B cell (primary cell): ENCODE results near the gene DKC1. TPM values are rescaled to one million over a fixed set of nuclear protein-coding genes. Genes with fewer than 3 reads are reported as not detected.

Source experiments
- ATAC-seq: fragments of 200-7000 bp; cut with Tn5 transposase; one replicate; pipeline ENCODE4 v1.10.0; 2021; ENCODE audit warnings: low read depth, mild to moderate bottlenecking, moderate number of reproducible peaks, moderate library complexity
- CTCF ChIA-PET: fragments of 350-600 bp; sonication (Branson Sonifier 250); formaldehyde crosslinking; loops from one replicate; lab custom pipeline; 2021; ENCODE audit warnings: antibody characterized with exemption, inconsistent platforms; lab: Charles Lee
- POLR2A ChIA-PET: fragments of 350-600 bp; sonication (Branson Sonifier 250); formaldehyde crosslinking; loops from one replicate; lab custom pipeline; 2021; ENCODE audit warnings: antibody characterized with exemption; lab: Charles Lee
- DNase-seq: peaks from one replicate; pipeline ENCODE4 v3.0.0; 2013
- H2AFZ ChIP-seq: 2 replicates; pipeline ENCODE4 v1.6.1; 2012; ENCODE audit warnings: mild to moderate bottlenecking, low read depth, low read length; ENCODE audit not compliant: insufficient read depth, poor library complexity, severe bottlenecking
- H3K27ac ChIP-seq, 2 donors: 1 replicate in 1 of 2; 2 replicates in 1 of 2; pipeline ENCODE4 v1.5.1; 2012 to 2013; ENCODE audit warnings: low read length in 2 of 2, mild to moderate bottlenecking in 2 of 2, moderate library complexity in 1 of 2
- H3K27me3 ChIP-seq, 4 experiments: fragments of 200-600 bp in 1 of 4; sonication (generic) in 1 of 4; replicated peaks in 1 of 4; 1 replicate in 2 of 4; 2 replicates in 2 of 4; pipeline versions ENCODE4 v1.6.1 to v1.7.0; 2013 to 2016; ENCODE audit warnings: low read length in 3 of 4, mild to moderate bottlenecking in 2 of 4, mixed read lengths in 1 of 4, moderate library complexity in 1 of 4; ENCODE audit not compliant: insufficient read depth in 4 of 4, control insufficient read depth in 3 of 4; ENCODE audit errors: control extremely low read depth in 1 of 4
- H3K36me3 ChIP-seq, 2 experiments: replicated peaks in 1 of 2; 1 replicate in 1 of 2; 2 replicates in 1 of 2; pipeline versions ENCODE4 v1.6.1 to v1.7.1; 2013; ENCODE audit warnings: low read length in 1 of 2; ENCODE audit not compliant: insufficient read depth in 2 of 2, control insufficient read depth in 1 of 2; ENCODE audit errors: control extremely low read depth in 1 of 2, extremely low read depth in 1 of 2
- H3K4me1 ChIP-seq, 2 donors: fragments of 200-600 bp in 1 of 2; sonication (generic) in 1 of 2; 1 replicate in 1 of 2; 2 replicates in 1 of 2; pipeline versions ENCODE4 v1.5.1 to v1.6.1; 2013 to 2017; ENCODE audit warnings: low read length in 2 of 2; ENCODE audit not compliant: control insufficient read depth in 2 of 2, insufficient read depth in 2 of 2
- H3K4me2 ChIP-seq: replicated peaks from 2 replicates; pipeline ENCODE3; 2012; ENCODE audit warnings: mild to moderate bottlenecking, low read depth, low read length; ENCODE audit not compliant: poor library complexity, severe bottlenecking
- H3K4me3 ChIP-seq, 5 experiments: fragments of 200-600 bp in 1 of 5; sonication (generic) in 1 of 5; 1 replicate in 3 of 5; 2 replicates in 2 of 5; pipeline versions ENCODE4 v1.5.1 to v1.7.0; 2011 to 2016; ENCODE audit warnings: low read length in 4 of 5, mild to moderate bottlenecking in 4 of 5, low read depth in 2 of 5, control low read depth in 1 of 5, moderate library complexity in 1 of 5; ENCODE audit not compliant: insufficient read depth in 1 of 5; ENCODE audit errors: control extremely low read depth in 1 of 5, extremely low read depth in 1 of 5
- H3K79me2 ChIP-seq: fragments of 200-600 bp; sonication (generic); one replicate; pipeline ENCODE4 v1.6.0; 2016; ENCODE audit warnings: low read length; ENCODE audit not compliant: control insufficient read depth, insufficient read depth
- H3K9ac ChIP-seq: fragments of 200-600 bp; sonication (generic); 2 replicates; pipeline ENCODE4 v1.6.1; 2017; ENCODE audit warnings: mild to moderate bottlenecking, low read length, moderate library complexity
- H3K9me3 ChIP-seq, 3 donors: one replicate each; pipeline versions ENCODE4 v1.6.1 to v1.7.1; 2013; ENCODE audit warnings: low read length in 2 of 3; ENCODE audit not compliant: control insufficient read depth in 2 of 3, insufficient read depth in 1 of 3; ENCODE audit errors: control extremely low read depth in 1 of 3
- H4K20me1 ChIP-seq: 2 replicates; pipeline ENCODE4 v1.6.0; 2012; ENCODE audit warnings: mild to moderate bottlenecking, low read length; ENCODE audit not compliant: insufficient read depth, control insufficient read depth, poor library complexity, severe bottlenecking
- H3K27ac Mint-ChIP-seq: one replicate; pipeline ENCODE4 v1.8.0; 2021; ENCODE audit warnings: mixed read lengths
- H3K27me3 Mint-ChIP-seq: one replicate; pipeline ENCODE4 v1.8.0; 2021; ENCODE audit warnings: mixed read lengths
- H3K4me1 Mint-ChIP-seq: one replicate; pipeline ENCODE4 v1.8.0; 2021; ENCODE audit warnings: mixed read lengths
- H3K4me3 Mint-ChIP-seq: one replicate; pipeline ENCODE4 v1.8.0; 2021; ENCODE audit warnings: mixed read lengths
- H3K9me3 Mint-ChIP-seq: one replicate; pipeline ENCODE4 v1.8.0; 2022; ENCODE audit warnings: mixed read lengths; ENCODE audit not compliant: insufficient read depth
- CTCF ChIP-seq: fragments of 200-600 bp; IDR thresholded peaks from one replicate; pipeline ENCODE4 v1.8.0; 2022; ENCODE audit warnings: antibody characterized with exemption, mild to moderate bottlenecking
- EZH2 ChIP-seq: IDR thresholded peaks from 2 replicates; pipeline ENCODE4 v1.6.1; 2012; ENCODE audit warnings: borderline replicate concordance, low read depth, mild to moderate bottlenecking, moderate library complexity, low read length; ENCODE audit not compliant: insufficient read depth, poor library complexity, severe bottlenecking
- WGBS: methylation state at CpG from one replicate; pipeline ENCODE4 v1.1.5; 2013; ENCODE audit warnings: missing lambda C conversion rate; ENCODE audit not compliant: insufficient coverage; 5-methylcytosine and 5-hydroxymethylcytosine counted together
- intact Hi-C: fragments of 100-400 bp; cut with micrococcal nuclease; formaldehyde crosslinking; loops from one replicate; pipeline ENCODE4 v1.10.0; 2022
- polyA plus RNA-seq: library from polyadenylated mRNA; depleted of rRNA; stranded (reverse); fragments of >200 nt; gene quantifications from 2 replicates; pipeline ENCODE4 v1.2.3, GENCODE V29; 2012
- total RNA-seq, 2 donors: library from RNA; stranded (reverse); fragments of 120-200 nt in 1 of 2; gene quantifications; 1 replicate in 1 of 2; 2 replicates in 1 of 2; pipeline versions ENCODE4 v1.2.3 to v1.2.4, GENCODE V29; 2013 to 2022

Gene DKC1
- total and polyA plus RNA-seq, 2 donors (not counting 1 experiment from before 2014, with no cell fraction given), result 18.8 to 73.5 TPM

GRCh38 chrX:154785716-154786115, 23.1 kb downstream of the DKC1 start:
- H3K9ac ChIP-seq, result no peak overlapping the region
- POLR2A ChIA-PET, result no interaction called here
- ATAC-seq, result no peak

GRCh38 chrX:154791467-154791866, 28.8 kb downstream of the DKC1 start:
- Histone ChIP-seq H3K4me3 (no peak overlapping the region), H3K36me3 (no peaks in the 10 kb centered on the region), H4K20me1 (no peaks in the 10 kb centered on the region), H3K4me1 (no peaks in the 10 kb centered on the region), H3K9me3 (no peaks in the 10 kb centered on the region), H3K27me3 (no peaks in the 10 kb centered on the region), H2AFZ (no peak overlapping the region), H3K9ac (no peak overlapping the region), H3K27ac (no peak overlapping the region), H3K4me2 (no peak overlapping the region), H3K79me2 (no peaks in the 10 kb centered on the region)
- CTCF ChIA-PET, result no interaction called here
- POLR2A ChIA-PET, result no interaction called here
- intact Hi-C loops, result no loop called here
- H3K4me1 Mint-ChIP-seq, result peaks cover 1% of the 10 kb centered on the region
- H3K9me3 Mint-ChIP-seq, result no peaks in the 10 kb centered on the region
- H3K4me3 Mint-ChIP-seq, result no peak overlapping the region
- no peak overlapping the region for H3K27ac Mint-ChIP-seq
- TF ChIP-seq CTCF, result no peak
- TF ChIP-seq EZH2, result no peak
- no CpG with 5 or more reads among the region's 4 CpGs for WGBS
- DNase-seq (no peak), ATAC-seq (no peak)
- no peaks in the 10 kb centered on the region for H3K27me3 Mint-ChIP-seq

More at GRCh38 chrX:154785716-154786115, 23.1 kb downstream of the DKC1 start:
- no peaks in the 10 kb centered on the region for H4K20me1 ChIP-seq
- H3K27me3 ChIP-seq, result no peaks in the 10 kb centered on the region
- no peaks in the 10 kb centered on the region for H3K9me3 Mint-ChIP-seq
- no peak overlapping the region for H3K4me3 ChIP-seq
- H3K27me3 Mint-ChIP-seq, result no peaks in the 10 kb centered on the region
- no peak overlapping the region for H2AFZ ChIP-seq
- no peaks in the 10 kb centered on the region for H3K9me3 ChIP-seq
- H3K4me1 Mint-ChIP-seq, result peaks cover 13% of the 10 kb centered on the region
- H3K36me3 ChIP-seq, result no peaks in the 10 kb centered on the region
- DNase-seq, result no peak
- H3K4me1 ChIP-seq, result peaks cover 0 to 5% of the 10 kb centered on the region in 2 donors
- intact Hi-C loops, result no loop called here
- TF ChIP-seq CTCF (no peak), EZH2 (no peak)
- H3K4me3 Mint-ChIP-seq, result no peak overlapping the region
- H3K4me2 ChIP-seq, result no peak overlapping the region
- no CpG with 5 or more reads among the region's 6 CpGs for WGBS
- H3K27ac ChIP-seq, result no peak overlapping the region
- H3K79me2 ChIP-seq, result no peaks in the 10 kb centered on the region
- H3K27ac Mint-ChIP-seq, result no peak overlapping the region
- CTCF ChIA-PET, result no interaction called here
